Endothelial cell of umbilical vein (primary cell): ENCODE data around the gene NOTCH3. TPM values are rescaled to one million over a fixed set of nuclear protein-coding genes. Genes with fewer than 3 reads are reported as not detected.
A peak's percentile ranks its signal among the peaks of the same experiment; 100 is the strongest.

Experiments used
- BruUV-seq: library from RNA; stranded (reverse); fragments of 400-500 nt; replicated peaks from 2 replicates; lab custom pipeline; 2021; lab: Mats Ljungman, UMichigan
- CTCF ChIA-PET: fragments of 300-600, 350-600 bp; sonication (Branson Sonifier 250); formaldehyde crosslinking; loops from one replicate; lab custom pipeline; 2021; ENCODE audit warnings: antibody characterized with exemption, inconsistent platforms; lab: Charles Lee
- POLR2A ChIA-PET: fragments of 300-600, 350-600 bp; sonication (Branson Sonifier 250); formaldehyde crosslinking; loops from one replicate; lab custom pipeline; 2021; ENCODE audit warnings: antibody characterized with exemption, inconsistent platforms; lab: Charles Lee
- DNase-seq: peaks from one replicate; pipeline ENCODE4 v3.0.0-alpha.2; 2011; ENCODE audit warnings: low read depth, low spot score
- FAIRE-seq: peaks from 2 replicates; lab custom pipeline; 2011; peaks lifted over from hg19 to GRCh38; lab: Jason Lieb, UNC
- H2AFZ ChIP-seq: 2 replicates; pipeline ENCODE4 v1.6.0; 2012; ENCODE audit warnings: low read depth, low read length, control low read depth, inconsistent platforms
- H3K27ac ChIP-seq: 2 replicates; pipeline ENCODE4 v1.5.1; 2011; ENCODE audit warnings: low read depth, mild to moderate bottlenecking, control low read depth, low read length, moderate library complexity; ENCODE audit not compliant: insufficient read depth
- H3K27me3 ChIP-seq, 2 experiments: 2 replicates each; pipeline versions ENCODE4 v1.6.0 to v1.6.1; 2011; ENCODE audit warnings: low read length in 2 of 2, mixed read lengths in 1 of 2; ENCODE audit not compliant: control insufficient read depth in 2 of 2, insufficient read depth in 2 of 2
- H3K36me3 ChIP-seq, 2 experiments: 2 replicates in 1 of 2; 3 replicates in 1 of 2; pipeline ENCODE4 v1.5.1; 2011; ENCODE audit warnings: low read length in 2 of 2, mild to moderate bottlenecking in 1 of 2, moderate library complexity in 1 of 2; ENCODE audit not compliant: control insufficient read depth in 2 of 2, insufficient read depth in 2 of 2; ENCODE audit errors: extremely low read depth in 1 of 2
- H3K4me1 ChIP-seq: 3 replicates; pipeline ENCODE4 v1.5.1; 2011; ENCODE audit warnings: mild to moderate bottlenecking, low read length; ENCODE audit not compliant: control insufficient read depth, insufficient read depth; ENCODE audit errors: extremely low read depth
- H3K4me2 ChIP-seq: 2 replicates; pipeline ENCODE4 v1.6.1; 2011; ENCODE audit warnings: low read length, control low read depth, mixed read lengths; ENCODE audit not compliant: insufficient read depth
- H3K4me3 ChIP-seq, 3 experiments: fragments of 200-600 bp in 1 of 3; sonication (generic), shearing (Covaris generic) in 1 of 3; replicated peaks in 1 of 3; 2 replicates each; pipeline ENCODE4 v1.5.1; 2011 to 2016; ENCODE audit warnings: control low read depth in 3 of 3, low read length in 3 of 3, mild to moderate bottlenecking in 2 of 3, inconsistent platforms in 1 of 3, low read depth in 1 of 3, moderate library complexity in 1 of 3; ENCODE audit not compliant: insufficient read depth in 1 of 3
- H3K79me2 ChIP-seq: 2 replicates; pipeline ENCODE4 v1.6.0; 2012; ENCODE audit warnings: low read length, inconsistent platforms; ENCODE audit not compliant: control insufficient read depth, insufficient read depth
- H3K9ac ChIP-seq: replicated peaks from 2 replicates; pipeline ENCODE3; 2011; ENCODE audit warnings: low read length, control low read depth; ENCODE audit not compliant: insufficient read depth; ENCODE audit errors: extremely low read depth
- H3K9me1 ChIP-seq: replicated peaks from 3 replicates; pipeline ENCODE4 v1.6.0; 2011; ENCODE audit warnings: mild to moderate bottlenecking, low read length; ENCODE audit not compliant: control insufficient read depth, insufficient read depth; ENCODE audit errors: extremely low read depth
- H3K9me3 ChIP-seq: replicated peaks from 2 replicates; pipeline ENCODE4 v1.5.1; 2012; ENCODE audit warnings: low read length, inconsistent platforms; ENCODE audit not compliant: control insufficient read depth, insufficient read depth
- H4K20me1 ChIP-seq: replicated peaks from 2 replicates; pipeline ENCODE3; 2011; ENCODE audit warnings: mild to moderate bottlenecking, low read length; ENCODE audit not compliant: control insufficient read depth, insufficient read depth; ENCODE audit errors: extremely low read depth
- CTCF ChIP-seq, 2 donors: IDR thresholded peaks; 1 replicate in 1 of 2; 2 replicates in 1 of 2; pipeline ENCODE4 v1.5.1; 2011; ENCODE audit warnings: low read length in 2 of 2, mild to moderate bottlenecking in 2 of 2, moderate library complexity in 2 of 2, control low read depth in 1 of 2, inconsistent platforms in 1 of 2, low read depth in 1 of 2; ENCODE audit not compliant: insufficient read depth in 1 of 2; ENCODE audit errors: extremely low read depth in 1 of 2
- EZH2 ChIP-seq: IDR thresholded peaks from 2 replicates; pipeline ENCODE4 v1.6.1; 2012; ENCODE audit warnings: borderline replicate concordance, low read depth, mild to moderate bottlenecking, moderate library complexity, low read length, inconsistent platforms; ENCODE audit not compliant: severe bottlenecking
- MAX ChIP-seq: IDR thresholded peaks from 2 replicates; pipeline ENCODE4 v1.6.1; 2011; ENCODE audit not compliant: insufficient read depth, insufficient read length
- MYC ChIP-seq: IDR thresholded peaks from one replicate; pipeline ENCODE4 v1.6.1; 2011; ENCODE audit warnings: mild to moderate bottlenecking, low read depth, low read length
- POLR2A ChIP-seq: IDR thresholded peaks from 2 replicates; pipeline ENCODE4 v1.6.1; 2012; ENCODE audit warnings: low read depth, mild to moderate bottlenecking, control low read depth, low read length
- dilution Hi-C: fragments of 300-500 bp; cut with MboI; formaldehyde crosslinking; loops from one replicate; pipeline ENCODE4 v1.15.0; 2019; ENCODE audit warnings: low sequenced_read_pairs; ENCODE audit not compliant: extremely low pct_ligation_motif_present
- intact Hi-C: fragments of 100-400 bp; cut with micrococcal nuclease; formaldehyde crosslinking; loops from one replicate; pipeline ENCODE4 v1.10.0; 2022
- polyA plus RNA-seq, 4 experiments: library from polyadenylated mRNA; depleted of rRNA in 3 of 4; stranded (reverse) in 3 of 4; unstranded in 1 of 4; fragments of >200 nt; gene quantifications; 2 replicates each; pipeline versions ENCODE4 v1.2.1 to v1.2.3, GENCODE V29; 2011 to 2012; ENCODE audit warnings: missing spikeins in 1 of 4
- total RNA-seq: library from RNA; stranded (reverse); gene quantifications from 2 replicates; pipeline ENCODE4 v1.2.3, GENCODE V29; 2021

Gene NOTCH3
- total and polyA plus RNA-seq, 2 donors (not counting 3 experiments of a cell fraction or from before 2014, with no cell fraction given) = 0.63 to 1.5 TPM

- no peaks in the 10 kb centered on the region for H3K4me1 ChIP-seq
- DNase-seq (no peak), FAIRE-seq (no peak)
- H3K79me2 ChIP-seq = no peaks in the 10 kb centered on the region
- no peak overlapping the region for H3K4me3 ChIP-seq
- BruUV-seq = no TSS peak
- H3K4me2 ChIP-seq = no peak overlapping the region
- CTCF ChIA-PET = interaction anchor here (0.6 to 1.6 kb wide), 15 partner anchors 10 to 398 kb away, joined by 3 to 14 read pairs (median 6); no protein-coding TSS in a partner anchor
- H3K9ac ChIP-seq = no peak overlapping the region
- no peaks in the 10 kb centered on the region for H3K9me1 ChIP-seq
- H3K9me3 ChIP-seq = no peaks in the 10 kb centered on the region
- H3K27ac ChIP-seq = no peak overlapping the region
- no peaks in the 10 kb centered on the region for H3K27me3 ChIP-seq
- no peaks in the 10 kb centered on the region for H4K20me1 ChIP-seq
- POLR2A ChIA-PET = interaction anchor here (0.5 kb wide), 1 partner anchor 397 kb away, joined by 4 read pairs; no protein-coding TSS in a partner anchor
- no peak overlapping the region for H2AFZ ChIP-seq
- H3K36me3 ChIP-seq = no peaks in the 10 kb centered on the region
- intact Hi-C loops (no loop called here), dilution Hi-C loops (no loop called here)
- TF ChIP-seq CTCF (IDR thresholded peaks at IDR 0.05; ENCODE audit: extremely low read depth in 1 of 2, insufficient read depth in 1 of 2, low read depth in 1 of 2, low read length in 2 of 2) (peak; percentile 20 to 45), EZH2 (no peak)
These were observed 39.5 kb downstream of the NOTCH3 start for GRCh38 chr19:15161028-15161984.

GRCh38 chr19:15159251-15159650, 41.5 kb downstream of the NOTCH3 start:
- no peaks in the 10 kb centered on the region for H3K9me1 ChIP-seq
- dilution Hi-C loops (no loop called here), intact Hi-C loops (no loop called here)
- H3K27me3 ChIP-seq = peaks cover 0 to under 1% of the 10 kb centered on the region in 2 experiments
- no peak overlapping the region for H3K27ac ChIP-seq
- H3K4me1 ChIP-seq = no peaks in the 10 kb centered on the region
- DNase-seq (no peak), FAIRE-seq (no peak)
- no peaks in the 10 kb centered on the region for H4K20me1 ChIP-seq
- POLR2A ChIA-PET = no interaction called here
- H3K4me2 ChIP-seq = no peak overlapping the region
- no peaks in the 10 kb centered on the region for H3K9me3 ChIP-seq
- H3K36me3 ChIP-seq = no peaks in the 10 kb centered on the region
- H2AFZ ChIP-seq = no peak overlapping the region
- no peak overlapping the region for H3K9ac ChIP-seq
- no peak overlapping the region for H3K4me3 ChIP-seq
- no peaks in the 10 kb centered on the region for H3K79me2 ChIP-seq
- TF ChIP-seq MYC (no peak), MAX (no peak), POLR2A (no peak)
- CTCF ChIA-PET = interaction anchor here (0.9 to 3.7 kb wide), 6 partner anchors 9 to 397 kb away, joined by 3 to 12 read pairs (median 6); no protein-coding TSS in a partner anchor
- no TSS peak for BruUV-seq
